GM19468 (cell line): ENCODE measurements around the gene NUB1.

Source experiments
- ATAC-seq: cut with Tn5 transposase; IDR thresholded peaks from one replicate; pipeline ENCODE4 v1.9.1; 2021; ENCODE audit warnings: mild to moderate bottlenecking, moderate library complexity, moderate number of reproducible peaks; ENCODE audit not compliant: unreplicated experiment; ENCODE audit errors: extremely low read depth

Gene NUB1

GRCh38 chr7:151415375-151416105 is 73.9 kb downstream of the NUB1 start:
- ATAC-seq: no peak

GRCh38 chr7:151416112-151416940 is 74.7 kb downstream of the NUB1 start:
- ATAC-seq: no peak

DNA sequence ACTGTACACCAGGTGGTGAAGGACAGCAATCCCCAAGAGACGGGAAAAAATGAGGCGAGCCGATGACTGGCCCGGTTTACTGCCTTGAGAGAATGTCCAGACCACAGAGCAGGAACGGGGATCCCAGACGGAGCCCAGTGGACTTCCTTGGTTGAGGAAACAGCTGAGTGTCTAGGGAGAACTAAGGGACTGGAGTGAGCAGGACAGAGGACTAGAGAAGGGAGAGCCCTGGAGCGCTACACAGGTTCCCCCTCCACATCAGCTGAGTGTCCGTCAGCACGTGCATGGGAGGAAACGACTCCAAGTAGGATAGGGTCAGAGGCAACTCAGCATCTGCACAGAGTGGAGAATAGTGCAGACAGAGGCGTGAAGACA is 75.3 kb downstream of the NUB1 start:
- no peak for ATAC-seq

- ATAC-seq: no peak
Observed at GRCh38 chr7:151420144-151420543, 78.5 kb downstream of the NUB1 start.

- ATAC-seq: no peak
Observed at GRCh38 chr7:151422212-151422611, 80.6 kb downstream of the NUB1 start.

DNA sequence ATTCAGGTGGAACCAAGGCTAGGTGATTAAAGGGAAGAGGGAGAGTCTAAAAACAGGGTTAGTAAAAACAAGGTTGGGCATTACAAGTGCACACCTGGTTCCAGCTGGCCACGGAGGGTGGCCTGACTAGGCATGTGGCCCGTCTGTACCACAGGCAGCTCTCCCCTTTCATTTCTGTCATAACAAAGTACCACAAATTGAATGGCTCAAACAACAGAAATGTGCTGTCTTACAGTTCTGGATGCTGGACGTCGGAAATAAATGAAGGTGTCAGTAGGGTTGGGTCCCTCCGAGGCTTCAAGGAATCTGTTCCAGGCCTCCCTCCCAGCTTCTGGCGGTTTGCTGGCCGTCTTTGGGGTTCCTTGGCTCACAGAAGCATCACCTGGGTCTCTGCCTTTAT is 81.6 kb downstream of the NUB1 start:
- no peak for ATAC-seq

DNA sequence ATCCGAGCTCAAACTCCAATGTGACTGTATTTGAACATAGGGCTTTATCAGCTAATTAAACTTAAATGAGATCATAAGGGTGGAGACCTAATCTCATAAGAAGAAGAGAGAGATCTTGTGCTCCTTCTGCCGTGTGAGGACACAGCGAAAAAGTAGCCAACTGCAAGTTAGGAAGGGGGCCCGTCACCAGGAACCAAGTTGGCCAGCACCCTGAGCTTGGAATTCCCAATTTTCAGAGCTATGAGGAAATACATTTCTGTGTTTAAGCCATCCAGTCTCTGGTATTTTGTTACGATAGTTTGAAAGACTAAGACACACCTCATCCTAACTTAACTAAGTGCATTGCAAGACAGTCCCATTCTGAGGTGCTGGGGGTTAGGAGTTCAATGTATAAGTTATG is 82.3 kb downstream of the NUB1 start:
- ATAC-seq: no peak

GRCh38 chr7:151424799-151425198 is 83.2 kb downstream of the NUB1 start:
- no peak for ATAC-seq

DNA sequence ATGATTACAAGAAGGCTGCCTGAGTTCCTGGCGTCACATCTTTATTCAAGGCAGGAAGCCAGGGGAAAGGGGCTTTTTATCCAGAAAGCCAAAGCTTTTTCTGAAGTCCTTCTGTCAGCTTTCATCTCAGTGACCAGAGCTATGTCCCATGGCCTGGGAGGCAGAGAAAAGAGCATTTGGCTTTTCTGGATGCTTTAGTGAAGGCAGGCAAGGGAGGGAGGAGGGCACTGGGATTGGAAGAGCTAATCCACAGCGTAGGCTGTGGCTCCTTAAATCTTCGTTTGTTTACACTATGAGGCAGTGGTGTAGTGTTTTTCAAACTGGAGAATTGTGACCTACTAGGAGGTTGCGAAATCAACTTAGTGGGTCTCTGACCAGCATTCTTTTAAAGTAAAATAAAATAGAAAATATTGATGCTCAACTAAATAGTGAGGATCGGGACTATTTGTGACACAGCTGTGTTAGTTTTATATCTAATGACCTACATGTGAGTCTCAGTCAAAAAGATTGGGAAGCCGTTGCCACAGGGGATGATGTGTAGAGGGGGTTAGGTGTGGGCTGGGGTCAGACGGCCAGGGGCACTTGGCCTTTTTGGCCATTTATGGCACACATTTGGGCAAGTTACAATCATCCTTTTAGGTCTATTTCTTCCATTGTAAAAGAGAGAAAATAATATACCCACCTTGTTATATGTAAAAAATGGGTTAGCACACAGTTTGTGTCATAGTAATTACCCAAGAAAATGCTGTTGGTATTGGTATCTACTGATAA is 84.2 kb downstream of the NUB1 start:
- ATAC-seq: no peak

DNA sequence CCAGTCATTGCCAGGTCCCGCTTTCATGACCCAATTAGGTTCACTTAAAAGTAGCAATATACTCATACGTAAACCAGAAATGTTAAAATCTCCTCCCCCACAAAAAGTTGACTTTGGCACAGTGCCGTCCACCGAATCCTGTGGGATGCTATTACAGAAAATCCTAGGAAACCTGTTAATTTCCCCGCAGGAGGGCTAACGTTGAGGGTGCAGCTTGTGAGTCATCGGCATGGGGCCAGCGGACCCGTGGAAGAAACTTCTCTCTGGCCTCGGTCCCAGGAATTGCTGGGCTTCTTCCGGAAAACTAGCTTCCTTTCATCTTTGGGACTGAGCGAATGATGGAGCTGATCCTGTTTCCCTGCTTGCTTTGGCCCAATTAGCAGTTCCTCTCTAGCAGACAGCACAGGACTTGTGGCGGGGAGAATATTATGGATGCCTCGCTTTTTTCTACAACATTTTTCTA is 84.9 kb downstream of the NUB1 start:
- ATAC-seq: no peak

DNA sequence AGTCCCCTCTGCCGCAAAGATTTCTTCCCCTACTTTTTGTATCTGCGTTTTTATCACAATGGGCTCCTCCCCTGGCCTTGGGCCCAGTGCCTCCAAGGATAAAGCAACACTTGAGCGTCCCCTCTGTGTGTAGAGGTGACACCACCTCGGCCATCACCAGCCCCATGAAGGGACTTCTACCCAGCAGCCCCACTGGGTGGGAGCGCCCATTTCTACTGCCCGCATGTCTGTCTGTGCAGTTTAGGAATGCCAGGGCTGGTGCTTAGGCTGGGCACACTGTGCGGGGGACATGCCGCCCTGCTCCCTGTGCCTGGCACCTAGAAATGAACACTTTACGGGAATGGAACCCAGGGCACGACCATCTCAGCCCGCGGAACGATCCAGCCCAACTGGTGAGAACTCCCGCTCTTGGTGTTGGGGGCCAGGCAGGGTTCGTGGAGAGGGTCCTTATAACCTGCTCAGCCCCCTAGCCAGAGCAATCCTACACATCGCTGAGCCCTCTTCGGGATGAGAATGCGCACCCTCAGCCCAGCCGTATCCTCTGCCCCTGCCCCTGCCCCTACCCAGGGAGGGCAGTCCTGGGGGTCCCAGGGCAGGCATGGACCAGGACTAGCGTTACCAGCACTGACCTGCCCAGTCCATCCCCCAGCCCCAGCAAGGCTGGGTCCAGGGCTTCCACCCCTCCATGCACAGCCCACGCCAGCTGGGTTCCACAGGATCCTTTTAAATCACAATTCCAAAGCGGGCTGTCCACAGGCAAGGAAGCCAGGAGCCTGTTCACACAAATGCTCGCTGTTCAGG is 85.5 kb downstream of the NUB1 start:
- ATAC-seq: no peak

- no peak for ATAC-seq
Observed at GRCh38 chr7:151427705-151428377, 86.2 kb downstream of the NUB1 start.
